ENCODE results near the gene GFRA4.

GRCh38 chr20:3646651-3647050 lies 16.5 kb downstream of the GFRA4 start:
- no peak for TF ChIP-seq POLR2AphosphoS5 (IDR thresholded peaks at IDR 0.05; ENCODE audit: borderline replicate concordance, low read depth, low read length)
- no peak for TF ChIP-seq EZH2 (IDR thresholded peaks at IDR 0.05)
- no peak for TF ChIP-seq FOXP2 (optimal IDR thresholded peaks at IDR 0.05; ENCODE audit: control extremely low read depth, extremely low read length, insufficient read depth)

Measured in SK-N-MC (cell line).